NCI-H82 (cell line): ENCODE results near the gene SEMA6A.

Experiments used
- DNase-seq: peaks from one replicate; lab custom pipeline; 2025; lab: John Stamatoyannopoulos, UW

SEMA6A gene

DNA sequence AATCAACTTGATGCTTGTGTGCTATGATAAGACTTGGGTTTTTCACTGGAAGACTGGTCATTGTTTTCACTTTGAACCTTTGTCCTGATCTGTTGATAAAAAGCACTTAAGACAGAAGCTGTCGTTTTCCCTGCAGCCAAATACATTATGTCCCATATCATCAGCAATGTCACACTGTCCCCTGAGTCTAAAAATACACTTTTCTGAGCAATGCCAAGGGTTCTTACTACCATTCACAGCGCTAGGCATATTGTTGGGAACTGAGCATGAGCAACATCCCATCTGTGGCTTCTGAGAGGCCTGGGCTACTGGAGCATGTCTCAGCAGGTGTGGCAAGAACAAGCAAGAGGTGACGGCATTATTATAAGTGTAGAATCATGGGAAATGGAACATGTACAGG, 81.8 kb downstream of the SEMA6A start:
- DNase-seq = peak; percentile 29

DNA sequence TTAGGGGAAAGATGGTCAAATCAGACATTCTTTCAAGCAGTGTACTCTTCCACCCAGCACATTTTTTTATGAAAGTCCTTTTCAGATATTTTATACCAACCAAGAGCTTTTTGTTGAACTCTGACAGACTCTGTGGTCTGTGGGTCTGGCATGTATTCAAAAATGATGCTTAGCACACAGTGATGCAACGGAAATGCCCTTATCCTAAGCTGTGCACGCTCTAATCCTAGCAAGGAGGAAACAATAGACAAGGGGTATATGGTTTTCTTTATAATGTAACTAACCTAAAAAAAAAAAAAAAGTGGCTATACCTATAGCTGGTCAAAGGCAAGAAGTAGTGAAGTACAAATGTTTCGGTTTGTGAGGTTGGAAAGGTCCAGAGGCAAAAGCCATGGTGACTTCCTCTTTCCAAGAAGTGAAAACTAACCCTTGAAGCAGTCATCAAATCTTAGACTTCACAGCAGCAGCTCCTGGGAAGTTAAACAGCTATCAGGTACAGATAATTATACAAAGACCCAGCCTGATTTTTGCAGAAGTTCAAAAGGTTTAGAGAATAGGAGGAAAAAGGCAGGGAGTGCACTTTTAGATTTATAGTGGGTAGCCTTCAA, 82.5 kb downstream of the SEMA6A start:
- peak; percentile 31 for DNase-seq

GRCh38 chr5:116488356-116489041, 86.1 kb downstream of the SEMA6A start:
- no peak for DNase-seq

DNA sequence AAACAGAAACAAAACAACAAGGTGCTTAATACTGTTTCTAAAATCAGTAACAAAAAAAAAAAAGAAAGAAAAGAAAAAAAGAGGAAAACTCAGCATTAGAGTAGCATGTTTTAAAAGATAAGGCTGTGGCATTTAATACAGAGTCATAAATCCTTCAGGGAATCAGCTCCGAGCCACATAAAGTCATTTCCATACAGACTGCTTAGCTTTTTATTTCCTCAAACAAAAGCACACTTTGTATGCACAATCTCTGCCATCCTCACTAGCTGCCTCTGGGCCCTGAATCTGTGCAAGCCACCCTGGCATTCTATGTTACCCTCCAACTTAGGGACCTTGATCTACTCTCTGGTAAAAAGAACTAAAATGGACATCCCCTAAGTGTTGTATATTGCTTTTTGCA, 87.6 kb downstream of the SEMA6A start:
- DNase-seq = no peak

- no peak for DNase-seq
Measured at GRCh38 chr5:116486588-116486987, 88.0 kb downstream of the SEMA6A start.

DNA sequence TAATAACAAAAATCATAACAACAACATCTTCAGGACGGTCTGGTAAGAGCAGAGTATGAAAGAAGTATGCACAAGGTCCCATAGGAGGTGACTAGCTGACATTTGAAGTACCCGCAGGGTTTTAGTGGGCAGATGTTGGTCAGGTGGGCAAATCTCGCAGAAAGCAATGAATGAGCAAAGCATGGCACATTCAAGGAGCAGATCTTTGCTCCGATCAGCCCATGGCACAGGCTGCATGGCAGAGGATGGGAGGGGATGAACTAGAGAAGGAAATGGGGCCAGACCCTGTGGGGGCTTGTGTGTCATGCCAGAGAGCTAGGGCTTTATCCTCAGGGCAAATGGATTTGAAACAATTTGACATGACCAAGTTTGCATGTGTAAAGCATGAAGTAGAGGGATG, 90.0 kb downstream of the SEMA6A start:
- DNase-seq = no peak

- no peak for DNase-seq
Measured at GRCh38 chr5:116482394-116482793, 92.2 kb downstream of the SEMA6A start.

DNA sequence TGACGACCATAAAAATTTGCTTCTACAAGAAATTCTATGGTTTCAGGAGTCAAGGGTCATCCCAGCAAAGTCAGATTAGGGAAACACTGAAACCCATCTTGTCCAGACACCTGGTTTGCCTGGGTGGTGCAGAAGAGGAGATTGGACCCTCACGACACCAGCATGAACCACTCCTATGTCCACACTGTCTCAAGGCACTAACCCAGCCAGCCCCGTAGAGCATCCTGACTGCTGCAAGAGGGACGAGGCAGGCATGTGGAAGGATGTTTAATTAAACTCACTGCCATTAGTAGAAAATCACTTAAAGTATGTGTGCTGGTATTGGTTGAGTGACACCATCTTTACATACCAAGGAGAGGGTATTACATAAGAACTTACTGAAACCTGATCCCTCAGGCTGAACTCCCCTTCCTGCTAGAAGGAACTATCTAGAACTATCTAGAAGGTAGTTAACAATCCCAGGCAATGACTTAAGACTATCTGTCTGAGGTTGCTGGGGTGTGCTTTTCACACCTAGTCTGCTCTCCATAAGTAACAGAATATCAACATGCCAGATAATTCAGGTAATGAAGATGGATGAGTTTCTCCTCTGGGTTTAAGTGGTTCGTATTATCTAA, 93.6 kb downstream of the SEMA6A start:
- no peak for DNase-seq

DNA sequence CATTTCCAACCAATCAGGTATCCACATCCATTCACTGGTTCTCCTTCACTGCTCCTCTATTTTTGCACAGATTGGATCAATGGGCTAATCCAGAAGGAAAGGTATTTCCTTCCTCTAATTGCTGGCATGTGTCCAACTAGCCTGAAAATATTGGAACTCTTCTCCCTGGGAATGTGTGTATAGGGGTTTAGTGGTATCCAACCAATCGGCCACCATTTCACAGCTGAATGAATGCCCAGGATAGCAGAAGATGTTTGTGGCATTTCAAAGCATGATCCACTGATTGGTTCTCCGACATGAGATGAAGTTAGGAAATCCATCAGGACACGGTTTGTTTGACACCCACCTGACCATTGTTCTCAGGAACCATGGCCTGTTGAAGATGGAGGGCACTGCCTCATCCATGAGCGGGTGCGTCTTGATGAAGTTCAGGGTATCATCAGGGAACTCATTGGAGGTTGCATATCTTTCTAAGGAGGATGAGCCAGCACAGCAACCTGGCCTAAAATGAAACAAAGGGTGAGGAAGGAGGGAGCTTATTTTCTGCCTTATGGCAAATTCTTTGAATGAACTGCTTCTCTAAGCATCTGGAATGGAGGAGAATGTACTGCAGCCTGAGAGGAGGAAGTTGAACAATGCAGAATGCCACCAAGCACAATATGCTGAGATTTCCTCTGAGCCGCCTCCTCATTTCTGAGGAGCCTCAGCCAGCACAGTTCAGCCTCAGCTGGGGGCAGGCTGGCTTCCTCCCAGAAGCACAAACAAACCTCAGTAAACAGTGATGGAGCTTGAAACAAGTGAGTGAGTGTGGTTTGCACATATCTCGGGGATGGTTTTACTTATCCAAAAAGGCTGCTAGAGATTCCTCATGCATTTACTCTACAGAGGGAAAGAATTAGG, 94.6 kb downstream of the SEMA6A start:
- DNase-seq = no peak

- DNase-seq = no peak
Measured at GRCh38 chr5:116478491-116478890, 96.1 kb downstream of the SEMA6A start.

DNA sequence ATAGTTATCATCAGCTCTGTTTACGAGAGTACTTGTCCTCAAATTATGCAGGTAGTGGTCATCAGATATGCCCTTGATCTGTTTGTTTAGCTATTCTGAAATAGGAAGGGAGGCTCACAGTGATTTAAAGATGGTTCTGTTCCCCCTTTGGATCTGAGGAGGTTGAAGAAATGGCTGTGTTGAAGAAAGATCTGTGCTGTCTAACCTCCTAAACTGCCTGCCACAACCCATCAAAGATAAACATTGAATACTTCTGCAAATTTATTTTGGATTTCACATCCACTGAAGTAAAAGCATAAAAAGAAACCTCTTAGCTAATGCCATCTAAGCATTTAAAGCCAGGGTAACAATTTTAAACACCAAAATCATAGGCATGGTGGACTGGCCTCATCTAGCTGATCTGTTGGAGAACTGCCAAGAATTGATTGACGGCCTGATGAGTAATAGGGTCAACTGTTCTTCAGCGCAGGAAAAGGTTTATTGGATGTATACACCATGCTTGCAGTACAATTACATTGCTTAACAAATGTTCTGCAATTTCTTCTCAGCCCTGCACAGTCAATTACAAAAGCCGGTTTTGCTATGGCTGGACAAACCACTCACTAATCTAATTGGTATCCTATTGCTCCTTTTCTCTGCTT, 97.6 kb downstream of the SEMA6A start:
- peak; percentile 10 for DNase-seq

GRCh38 chr5:116475338-116475737, 99.3 kb downstream of the SEMA6A start:
- DNase-seq = no peak

GRCh38 chr5:116473706-116474105, 100.9 kb downstream of the SEMA6A start:
- DNase-seq = no peak

- DNase-seq = peak; percentile 4
Measured at GRCh38 chr5:116472274-116472673, 102.3 kb downstream of the SEMA6A start.

DNA sequence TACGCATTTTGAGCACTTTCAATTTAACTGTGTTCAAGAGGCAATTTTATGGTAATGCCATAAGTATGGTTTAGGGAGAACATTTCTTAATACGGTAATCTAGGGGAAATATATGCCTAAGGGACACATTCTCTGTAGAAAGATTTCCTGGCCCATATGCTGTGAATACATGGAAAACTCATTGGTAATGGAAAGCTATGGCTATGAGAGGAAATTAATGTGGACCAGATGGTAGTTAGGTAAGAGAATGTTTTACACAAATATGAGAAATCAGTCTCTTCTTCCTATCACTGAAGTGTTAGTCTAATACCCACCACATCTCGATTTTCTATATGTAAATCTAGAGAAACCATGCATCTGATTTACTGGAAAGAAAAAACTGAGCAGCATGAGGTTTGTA, 105.0 kb downstream of the SEMA6A start:
- DNase-seq = no peak

DNA sequence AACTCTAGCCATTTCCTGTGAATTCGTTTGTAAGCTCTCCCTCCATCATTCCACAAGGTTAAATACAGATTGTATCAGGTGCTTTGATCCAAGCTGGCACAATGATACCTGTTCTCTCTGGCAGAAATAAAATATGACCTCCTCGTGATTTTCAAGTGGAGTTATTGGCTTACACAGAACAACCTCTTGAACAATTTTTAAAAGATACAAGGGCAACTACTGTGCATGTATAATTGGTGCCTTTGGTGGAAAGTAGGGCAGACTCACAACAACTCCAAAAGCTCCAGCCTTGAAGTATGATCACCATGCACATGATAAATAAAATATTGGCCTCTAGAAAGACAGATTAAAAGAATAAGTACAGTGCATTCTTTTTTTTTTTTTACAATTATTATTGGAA, 106.0 kb downstream of the SEMA6A start:
- DNase-seq = no peak

- no peak for DNase-seq
Measured at GRCh38 chr5:116467465-116467843, 107.2 kb downstream of the SEMA6A start.

DNA sequence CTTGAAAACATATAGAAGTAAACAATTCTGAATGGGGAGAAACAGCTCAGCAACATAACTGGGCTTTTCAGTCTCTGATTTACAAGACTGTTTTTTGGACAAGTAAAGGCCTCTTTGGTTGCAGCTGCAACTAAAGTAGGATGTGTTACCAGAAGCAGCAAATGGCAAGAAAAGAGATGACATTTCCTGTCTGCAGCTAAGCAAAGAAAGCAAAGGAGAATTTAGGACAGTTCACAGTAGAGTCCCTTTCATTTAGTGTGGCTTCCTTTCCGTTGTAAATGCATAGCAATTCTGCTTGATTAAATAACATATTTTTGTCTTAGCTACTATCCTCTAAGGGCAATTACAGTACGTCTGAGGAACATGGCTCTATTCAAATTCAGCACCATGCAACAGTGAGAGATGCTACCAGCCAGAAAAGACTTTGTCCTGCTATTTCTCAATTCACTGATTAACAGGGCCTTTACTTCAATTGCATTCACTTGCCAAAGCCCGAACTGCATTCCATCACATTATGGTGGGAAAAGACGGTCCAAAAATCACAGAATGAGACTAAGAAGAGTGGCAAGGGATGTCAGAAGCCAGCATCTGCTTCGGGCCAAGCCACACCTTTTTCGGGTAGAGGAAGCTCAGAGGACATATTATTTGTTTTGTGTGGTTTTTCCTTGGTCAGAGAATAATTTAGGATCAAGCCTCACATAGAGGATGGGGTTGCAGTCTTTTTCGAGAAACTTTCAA, 107.7 kb downstream of the SEMA6A start:
- no peak for DNase-seq

- DNase-seq = no peak
Measured at GRCh38 chr5:116465411-116465810, 109.2 kb downstream of the SEMA6A start.

DNA sequence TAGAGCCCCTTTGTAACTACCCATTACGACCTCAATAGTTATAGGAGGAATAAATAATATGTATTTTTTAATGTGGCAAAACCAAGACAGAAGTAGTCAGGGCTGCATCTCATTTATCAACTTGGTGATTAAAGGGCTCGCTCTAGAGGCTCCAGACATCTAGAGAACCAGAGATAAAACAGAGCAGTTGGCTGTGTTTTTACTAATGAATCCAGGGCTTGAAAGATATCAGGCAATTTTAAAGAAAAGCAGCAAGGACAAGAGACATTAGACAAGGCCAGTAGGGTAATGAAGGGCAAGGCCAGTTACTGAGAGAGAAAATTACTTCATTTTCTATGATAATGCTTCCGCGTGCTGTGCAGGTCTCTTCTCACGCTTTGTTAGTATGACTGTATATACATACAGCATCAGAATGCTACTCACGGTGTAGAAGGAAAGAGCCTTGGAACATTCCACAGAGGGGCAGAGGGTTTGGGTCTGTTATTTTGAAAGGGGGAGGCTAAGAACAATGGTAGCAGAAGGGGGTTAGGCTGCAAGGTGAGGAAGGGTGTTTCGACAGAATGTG, 110.4 kb downstream of the SEMA6A start:
- DNase-seq = no peak

GRCh38 chr5:116462500-116462899, 112.1 kb downstream of the SEMA6A start:
- no peak for DNase-seq
